CD4-positive, alpha-beta T cell treated with Interleukin-6 for 4 hours (primary cell): ENCODE results near the gene SH3PXD2A.
"Not testable (repeated sequence)": the region's sequence is repeated elsewhere in the genome, so short reads cannot be mapped to it uniquely, and the experiment has no call there.

Experiments used
- DNase-seq: peaks from one replicate; pipeline ENCODE4 v3.0.0-alpha.2; 2020; ENCODE audit warnings: mixed read lengths

SH3PXD2A gene

DNA sequence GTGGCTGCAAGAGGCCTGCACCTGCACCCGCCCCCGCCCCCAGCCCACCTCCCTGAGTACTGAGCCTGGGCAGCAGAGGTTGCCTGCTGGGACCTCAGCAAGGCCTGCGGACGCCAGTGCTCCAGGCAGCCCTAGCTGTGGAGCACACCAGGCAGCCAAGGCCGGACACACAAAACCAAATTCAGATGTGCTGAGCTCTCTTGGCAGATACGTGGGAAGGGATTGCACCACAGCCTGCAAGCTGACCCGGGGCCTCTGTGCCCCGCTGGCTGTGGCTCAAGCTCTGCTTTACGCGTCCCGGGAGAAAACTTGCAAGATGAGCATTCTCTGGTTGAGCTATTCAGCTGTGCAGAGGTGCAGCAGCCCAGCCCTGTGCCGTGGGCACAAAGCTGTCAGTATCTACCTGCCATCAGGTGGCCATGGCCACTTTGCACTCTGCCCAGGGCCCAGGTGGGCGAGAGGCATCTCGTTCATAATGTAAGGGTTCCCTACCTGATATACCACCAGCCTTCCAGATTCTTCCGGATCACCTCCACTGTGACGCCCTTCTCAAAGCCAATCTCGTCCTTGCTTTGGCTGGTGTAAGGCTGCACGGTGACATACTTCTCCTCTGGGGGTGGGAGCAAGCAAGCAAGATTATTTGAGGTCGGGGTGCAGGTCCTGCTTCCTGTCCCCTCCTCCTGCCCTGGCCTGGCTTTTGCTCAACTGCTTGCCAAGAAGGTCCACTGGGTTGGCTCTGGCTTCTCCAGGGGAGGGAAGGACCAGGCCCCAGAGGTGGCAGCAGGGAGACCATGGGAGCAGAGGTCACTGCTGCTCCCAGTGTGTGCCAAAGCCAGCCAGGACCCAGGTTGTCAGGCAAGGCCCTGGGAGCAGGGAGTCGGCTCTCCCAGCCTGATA, 238.4 kb downstream of the SH3PXD2A start:
- DNase-seq = no peak

DNA sequence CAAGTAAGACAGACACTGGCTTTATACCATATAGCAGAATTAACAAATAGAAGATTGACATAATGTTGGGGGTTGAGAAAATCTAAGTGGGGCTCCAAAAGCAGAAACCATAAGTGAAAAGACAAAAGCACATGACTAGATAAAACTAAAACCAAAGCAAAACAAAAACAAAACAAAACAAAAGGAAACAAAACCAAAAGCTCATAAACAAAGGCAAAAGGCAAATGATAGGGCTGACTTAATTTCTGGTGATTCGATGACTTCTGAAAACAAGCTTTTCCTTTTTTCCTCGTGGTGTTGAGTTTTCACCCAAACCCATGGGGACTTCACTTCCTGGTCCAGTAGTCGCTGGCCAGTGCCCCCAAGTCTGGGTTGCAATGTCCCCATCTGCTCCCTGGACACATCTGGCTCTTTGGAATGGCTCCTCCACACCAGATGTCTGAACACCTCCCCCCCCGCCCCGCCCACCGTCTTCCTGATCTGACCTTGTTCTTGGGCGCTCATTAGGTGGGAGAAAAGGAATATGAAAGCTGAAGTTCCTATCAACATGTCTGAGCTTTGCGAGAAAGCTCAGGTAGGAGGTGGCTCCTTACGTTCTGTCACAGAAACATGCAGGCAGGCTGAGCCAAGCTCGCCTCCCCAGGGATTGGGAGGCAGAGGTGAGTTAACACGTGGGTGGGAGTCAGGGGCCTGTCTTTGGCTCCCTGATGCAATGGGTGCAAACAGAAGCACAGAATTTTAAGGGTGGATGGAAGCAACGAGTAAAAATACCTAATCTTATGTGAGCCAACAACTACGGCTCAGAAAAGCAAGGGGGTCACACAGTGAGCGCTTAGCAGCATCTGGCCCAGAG, 240.8 kb downstream of the SH3PXD2A start:
- no peak for DNase-seq

DNA sequence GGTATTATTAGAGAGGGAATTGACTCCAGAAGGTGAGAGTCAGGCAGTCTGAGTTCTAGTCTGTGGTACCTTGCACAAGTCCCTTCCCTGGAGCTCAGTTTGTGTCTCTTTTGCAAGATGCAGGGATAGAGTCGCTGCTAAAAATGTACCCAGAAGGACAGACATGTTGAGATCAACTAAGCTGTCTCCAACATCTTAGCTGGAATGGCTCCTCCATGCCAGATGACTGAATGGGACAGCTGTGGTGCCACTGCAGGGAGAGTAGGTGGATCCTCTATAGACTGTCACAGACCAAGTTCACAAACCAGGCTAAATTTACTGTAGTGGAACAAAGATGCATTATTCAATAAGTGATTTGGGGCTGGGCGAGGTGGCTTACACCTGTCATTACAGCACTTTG, 241.8 kb downstream of the SH3PXD2A start:
- DNase-seq = no peak

DNA sequence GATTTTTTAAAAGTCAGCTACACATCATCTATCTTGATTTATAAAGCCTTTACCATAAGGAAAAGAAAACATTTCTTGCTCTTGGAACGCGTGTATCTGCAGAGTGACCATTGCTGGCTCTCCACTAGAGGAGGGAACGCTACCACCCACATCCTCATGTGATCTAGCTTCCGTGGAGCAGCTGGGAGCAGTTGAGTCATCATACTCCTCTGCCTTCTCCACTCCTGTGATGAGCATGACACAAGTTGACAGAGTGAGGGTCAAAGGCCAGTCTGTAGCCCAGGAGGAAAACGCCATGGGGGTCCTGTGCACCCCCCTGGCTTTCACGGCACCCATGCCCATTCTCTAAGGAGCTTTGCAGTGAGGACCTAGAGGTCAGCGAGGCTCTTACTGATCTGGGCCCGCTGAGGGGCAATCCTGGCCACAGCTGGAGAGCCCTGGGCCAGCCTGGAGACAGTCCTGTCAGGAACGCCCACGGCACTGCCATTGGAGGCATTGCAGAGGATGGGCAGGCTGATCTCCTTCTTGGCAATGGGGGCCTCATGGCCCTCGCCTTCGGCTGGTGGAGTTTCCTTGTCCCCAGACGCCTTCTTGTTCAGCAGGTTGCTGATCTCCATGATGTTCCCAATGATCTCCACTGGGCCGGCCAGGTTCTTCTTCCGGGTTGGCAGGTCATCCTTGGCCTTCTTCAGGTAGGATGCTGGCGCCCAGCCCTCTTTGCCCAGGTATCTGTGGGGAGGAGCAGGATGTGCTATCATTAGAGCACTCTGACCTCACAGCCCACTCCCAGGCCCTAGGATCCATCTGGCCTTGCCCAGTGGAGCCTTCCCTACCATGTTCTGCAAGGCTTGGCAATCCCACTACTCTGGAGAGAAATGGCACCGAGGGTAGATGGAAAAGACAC, 242.7 kb downstream of the SH3PXD2A start:
- no peak for DNase-seq

DNA sequence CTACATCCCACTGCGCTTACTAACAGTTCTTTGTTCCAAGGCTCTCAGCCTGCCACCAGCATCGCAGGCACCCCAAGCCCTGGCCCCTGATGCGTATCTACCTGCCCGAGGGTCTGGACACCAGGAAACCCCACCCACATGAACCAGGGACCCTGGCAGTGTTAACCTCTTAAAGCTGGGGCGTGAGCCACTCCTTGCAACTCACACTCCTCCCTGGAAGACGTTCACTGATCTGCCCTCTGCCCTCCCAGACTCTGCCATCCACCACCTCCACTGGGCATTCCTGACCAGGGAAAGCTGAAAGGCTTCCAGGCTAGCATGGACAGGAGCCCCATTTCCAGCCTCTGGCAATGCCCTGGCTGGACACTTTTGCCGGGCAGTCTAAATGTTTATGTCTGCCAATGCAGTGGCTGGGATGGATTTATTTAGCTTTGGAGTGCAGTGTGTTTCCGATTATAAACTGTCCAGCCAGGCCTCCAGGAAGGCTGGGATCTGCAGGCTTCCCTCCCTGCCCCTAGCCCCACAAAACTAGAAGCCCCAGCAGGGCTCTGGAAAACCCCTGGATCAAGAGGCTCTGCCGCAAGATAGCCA, 244.4 kb downstream of the SH3PXD2A start:
- no peak for DNase-seq

DNA sequence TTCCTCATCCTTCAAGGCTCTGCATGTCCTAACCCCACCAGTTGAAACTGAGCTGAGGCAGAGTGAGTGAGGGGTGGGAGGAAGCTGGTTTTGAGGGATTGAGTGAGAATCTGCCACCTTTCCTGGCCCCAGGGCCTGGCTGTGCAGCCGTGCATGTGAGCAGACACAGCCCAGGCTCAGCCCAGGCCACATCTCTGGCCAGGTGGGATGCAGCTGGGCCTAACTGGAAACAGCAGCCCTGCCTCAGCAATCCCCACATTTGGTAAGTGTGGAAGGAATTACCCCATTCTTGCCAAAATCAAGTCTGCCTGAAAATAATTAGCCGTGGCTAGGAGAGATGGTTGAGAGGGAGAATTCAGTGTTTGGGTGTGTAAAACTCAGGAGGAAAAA, 245.3 kb downstream of the SH3PXD2A start:
- no peak for DNase-seq

DNA sequence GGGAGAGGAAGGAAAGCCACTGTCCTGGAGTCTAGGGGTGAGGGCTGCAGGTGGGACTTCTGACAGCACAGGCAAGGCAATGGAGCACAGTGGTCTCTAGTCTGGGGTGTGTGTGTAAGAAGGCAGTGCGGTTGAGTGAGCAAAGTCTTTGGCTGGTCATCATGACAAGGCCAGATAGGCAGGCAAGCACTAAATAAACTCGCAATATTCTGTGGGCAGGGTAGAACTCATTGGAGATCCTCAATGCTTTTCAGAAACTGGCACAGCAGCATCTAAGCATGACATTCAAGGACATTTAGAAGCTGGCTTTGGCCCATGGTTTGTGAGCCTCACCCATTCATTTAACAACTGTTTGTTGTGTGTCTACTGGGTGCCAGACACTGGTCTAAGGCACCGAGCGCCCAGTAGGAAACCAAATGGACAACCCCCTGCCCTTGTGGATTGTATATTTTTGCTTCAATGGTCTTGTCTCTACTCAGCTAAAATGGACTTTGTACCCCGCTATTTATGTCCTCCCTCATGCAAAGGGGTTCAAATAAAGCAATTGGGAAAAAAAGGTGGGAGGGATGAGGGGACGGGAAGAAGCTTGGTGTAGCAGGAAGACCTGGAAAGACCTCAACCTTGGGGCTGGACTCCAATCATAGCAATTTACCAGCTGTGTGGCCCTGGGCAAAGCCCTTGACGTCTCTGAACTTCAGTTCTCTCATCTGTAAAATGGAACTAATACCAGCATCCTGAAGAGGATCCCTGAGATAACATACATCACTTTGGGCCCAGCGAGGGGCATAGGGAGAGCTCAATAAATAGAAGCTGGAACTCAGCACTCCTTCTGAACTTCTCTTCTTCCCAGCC, 245.9 kb downstream of the SH3PXD2A start:
- DNase-seq = no peak

DNA sequence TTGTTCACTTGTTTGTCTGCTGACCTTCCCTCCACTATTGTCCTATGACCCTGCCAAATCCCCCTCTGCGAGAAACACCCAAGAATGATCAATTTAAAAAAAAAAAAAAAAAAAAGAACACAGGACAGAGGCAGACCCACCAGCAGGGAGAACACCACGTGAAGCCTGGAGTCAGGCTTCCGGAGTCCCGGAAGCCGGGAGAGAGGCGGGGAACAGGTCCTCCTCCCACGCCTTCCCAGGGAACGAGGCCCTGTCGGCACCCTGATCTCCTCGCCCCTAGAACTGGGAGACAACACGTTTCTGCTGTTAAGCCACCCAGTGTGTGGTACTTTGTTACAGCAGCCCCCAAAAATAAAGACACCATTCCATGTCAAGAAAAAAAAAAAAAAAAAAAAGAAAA, 247.3 kb downstream of the SH3PXD2A start:
- not testable (repeated sequence) for DNase-seq

DNA sequence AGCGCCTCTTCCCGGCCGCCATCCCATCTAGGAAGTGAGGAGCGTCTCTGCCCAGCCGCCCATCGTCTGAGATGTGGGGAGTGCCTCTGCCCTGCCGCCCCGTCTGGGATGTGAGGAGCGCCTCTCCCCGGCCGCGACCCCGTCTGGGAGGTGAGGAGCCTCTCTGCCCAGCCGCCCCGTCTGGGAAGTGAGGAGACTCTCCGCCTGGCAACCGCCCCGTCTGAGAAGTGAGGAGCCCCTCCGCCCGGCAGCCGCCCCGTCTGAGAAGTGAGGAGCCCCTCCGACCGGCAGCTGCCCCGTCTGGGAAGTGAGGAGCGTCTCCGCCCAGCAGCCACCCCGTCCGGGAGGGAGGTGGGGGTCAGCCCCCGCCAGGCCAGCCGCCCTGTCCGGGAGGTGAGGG, 248.3 kb downstream of the SH3PXD2A start:
- DNase-seq = not testable (repeated sequence)

DNA sequence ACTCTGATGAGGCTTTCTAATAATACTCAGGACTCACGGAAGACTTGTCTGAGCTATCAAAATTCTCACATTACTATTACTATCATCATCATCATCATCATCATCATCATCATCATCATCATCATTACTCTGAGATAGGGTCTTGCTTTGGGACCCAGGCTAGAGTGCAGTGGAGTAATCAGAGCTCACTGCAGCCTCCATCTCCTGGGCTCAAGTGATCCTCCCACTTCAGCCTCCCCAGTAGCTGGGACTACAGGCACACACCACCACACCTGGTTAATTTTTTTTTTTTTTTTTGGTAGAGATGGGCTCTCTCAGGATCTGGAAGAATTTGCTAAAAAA, 249.3 kb downstream of the SH3PXD2A start:
- not testable (repeated sequence) for DNase-seq

DNA sequence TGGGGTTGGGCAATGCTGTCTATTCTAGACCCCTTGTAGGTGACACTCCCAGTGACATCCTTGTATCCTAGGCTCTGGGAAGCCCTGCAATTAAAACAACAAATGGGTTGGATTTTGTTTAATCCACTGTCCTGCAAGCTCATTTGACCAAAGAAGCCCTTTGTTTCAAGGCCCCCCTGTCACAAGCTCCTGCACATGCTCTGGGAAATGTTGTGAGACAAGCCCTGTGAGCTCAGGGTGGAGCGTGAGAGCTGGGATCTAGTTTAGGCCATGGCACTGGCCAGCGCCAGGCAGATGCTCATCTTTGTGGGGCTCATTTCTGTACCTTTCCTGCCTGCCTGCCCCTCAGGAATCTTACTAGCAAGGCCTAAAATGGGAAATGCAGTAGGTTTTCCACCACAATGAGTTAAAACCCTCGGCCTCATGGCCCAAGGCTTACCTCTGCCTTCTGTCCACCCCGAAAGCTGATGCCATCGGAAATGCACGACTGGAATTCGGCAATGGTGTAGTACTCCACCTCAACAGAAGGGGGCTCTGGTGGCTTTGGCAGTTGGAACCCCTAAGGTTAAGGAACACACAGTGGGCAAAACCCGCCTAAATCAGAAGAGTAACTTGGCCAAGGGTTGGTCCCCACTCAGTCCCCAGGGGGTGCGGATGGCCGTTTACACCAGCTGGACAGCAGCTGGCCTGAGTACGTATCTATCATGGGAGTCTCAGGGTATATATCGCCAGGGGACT, 249.8 kb downstream of the SH3PXD2A start:
- peak; percentile 56 for DNase-seq

DNA sequence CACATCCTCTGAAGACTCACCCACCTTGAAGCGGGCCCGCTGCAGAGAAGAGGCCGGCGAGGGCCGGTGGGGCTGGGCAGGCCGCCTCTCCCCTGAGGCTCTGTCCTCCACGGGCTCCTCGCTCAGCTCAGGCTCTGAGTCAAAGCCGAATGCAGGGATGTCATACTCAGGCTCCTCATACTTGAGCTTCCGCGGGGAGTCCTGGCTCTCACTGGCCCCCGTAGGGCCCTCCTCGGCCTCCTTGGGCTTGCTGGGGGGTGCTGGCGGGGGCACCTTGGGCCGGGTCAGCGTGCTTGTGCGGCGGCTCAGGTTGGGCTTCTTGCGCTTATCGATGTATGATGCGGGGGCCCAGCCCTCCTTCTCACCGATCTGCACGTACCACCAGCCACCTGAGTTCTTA, 252.0 kb downstream of the SH3PXD2A start:
- no peak for DNase-seq

DNA sequence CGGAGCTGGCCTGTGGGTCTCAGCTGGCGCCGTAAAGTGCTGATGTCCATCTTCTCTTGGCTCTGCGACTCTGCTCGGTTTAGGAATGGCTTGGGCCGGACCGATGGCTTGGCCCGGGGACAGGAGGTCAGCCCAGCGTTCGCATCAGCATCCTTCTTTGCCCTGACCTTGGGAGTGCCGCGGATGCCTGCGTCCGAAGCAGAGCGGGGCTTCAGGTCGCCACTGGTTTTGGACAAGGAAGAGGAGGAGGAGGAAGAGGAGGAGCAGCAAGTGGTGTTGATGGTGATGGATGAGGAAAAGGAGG, 252.6 kb downstream of the SH3PXD2A start:
- no peak for DNase-seq

DNA sequence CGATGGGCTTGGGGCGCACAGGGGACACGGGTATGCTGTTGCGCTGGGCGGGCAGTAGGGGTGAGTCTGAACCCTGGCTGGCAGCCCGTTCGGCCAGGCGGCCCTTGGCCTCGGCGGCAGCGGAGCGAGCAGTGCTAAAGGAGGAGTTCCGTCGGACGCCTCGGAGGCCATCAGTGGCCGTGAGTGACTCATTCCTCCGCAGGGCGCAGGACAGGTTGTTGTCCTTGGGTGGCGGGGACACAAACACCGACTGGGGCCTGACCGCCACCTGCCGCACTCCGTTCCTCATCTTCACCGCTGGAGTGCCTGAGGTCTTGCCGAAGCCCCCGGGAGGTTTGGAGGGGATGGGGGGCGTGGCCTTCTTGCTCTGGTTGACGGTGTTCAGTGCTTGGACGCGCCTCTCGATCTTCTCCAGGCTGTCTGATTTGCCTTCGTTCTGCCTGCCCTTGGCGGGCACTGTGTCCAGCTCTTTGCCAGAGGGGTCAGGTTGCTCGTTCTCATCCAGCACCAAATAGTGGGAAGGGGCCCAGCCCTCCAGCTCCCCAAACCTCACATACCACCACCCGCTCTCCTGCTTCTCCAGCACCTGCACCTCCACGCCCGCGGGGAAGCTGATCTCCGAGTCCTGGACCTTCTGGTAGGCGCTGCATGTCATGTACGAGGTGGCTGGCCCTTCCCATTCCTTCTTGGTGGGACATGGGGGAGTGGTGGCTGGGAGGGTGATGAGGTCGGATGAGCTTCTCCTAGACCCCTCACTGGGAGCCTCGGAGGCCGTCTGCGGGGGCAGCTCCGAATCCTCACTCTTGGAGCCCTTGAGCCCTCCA, 253.1 kb downstream of the SH3PXD2A start:
- DNase-seq = no peak

DNA sequence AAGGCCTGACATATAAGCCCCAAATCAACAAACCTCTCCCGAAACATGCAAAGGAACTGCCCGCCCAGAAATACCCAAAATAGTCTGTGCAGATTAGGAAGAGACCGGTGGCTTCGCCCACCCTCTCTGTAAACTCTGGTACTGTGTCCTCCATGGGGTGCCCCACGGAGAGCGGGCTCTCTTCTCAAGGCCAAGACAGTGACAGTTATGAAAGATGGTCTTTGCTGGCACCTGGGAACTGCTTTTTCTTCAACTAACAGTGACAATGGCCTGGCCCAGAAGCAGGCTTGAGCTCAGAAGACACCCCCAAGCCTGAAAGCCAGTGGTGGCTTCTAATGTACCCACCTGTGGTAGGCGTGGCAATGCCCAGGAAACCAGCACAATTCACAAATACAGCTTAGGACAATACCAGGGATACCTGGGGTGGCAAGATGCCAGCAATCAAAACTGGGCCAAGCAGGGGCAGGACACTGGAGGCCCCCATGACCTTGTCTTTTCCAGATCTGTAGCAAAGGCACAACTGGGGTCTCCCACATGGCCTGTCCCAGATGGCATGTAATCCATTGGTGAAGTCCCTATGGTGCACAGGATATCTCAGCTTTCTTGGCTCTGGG, 254.3 kb downstream of the SH3PXD2A start:
- DNase-seq = no peak

DNA sequence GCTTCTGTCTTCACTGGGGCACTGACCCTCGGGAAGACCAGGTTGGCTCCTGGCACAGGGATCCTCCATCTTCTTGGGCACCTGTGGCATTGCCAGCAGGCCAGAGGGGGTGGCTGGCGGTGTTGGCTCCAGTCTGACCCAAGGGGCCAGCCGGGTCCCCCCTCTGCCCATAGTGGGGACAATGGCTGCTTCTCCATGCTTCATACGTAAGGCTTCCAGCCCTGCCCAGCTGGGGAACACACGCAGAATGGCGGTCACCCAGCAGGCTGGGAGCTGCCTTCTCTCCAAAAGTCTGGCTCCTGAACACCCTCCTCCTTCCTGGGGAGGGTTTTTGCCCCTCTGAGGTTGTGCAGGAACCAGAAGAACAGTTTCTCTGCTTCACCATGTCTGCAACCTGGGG, 255.1 kb downstream of the SH3PXD2A start:
- no peak for DNase-seq

DNA sequence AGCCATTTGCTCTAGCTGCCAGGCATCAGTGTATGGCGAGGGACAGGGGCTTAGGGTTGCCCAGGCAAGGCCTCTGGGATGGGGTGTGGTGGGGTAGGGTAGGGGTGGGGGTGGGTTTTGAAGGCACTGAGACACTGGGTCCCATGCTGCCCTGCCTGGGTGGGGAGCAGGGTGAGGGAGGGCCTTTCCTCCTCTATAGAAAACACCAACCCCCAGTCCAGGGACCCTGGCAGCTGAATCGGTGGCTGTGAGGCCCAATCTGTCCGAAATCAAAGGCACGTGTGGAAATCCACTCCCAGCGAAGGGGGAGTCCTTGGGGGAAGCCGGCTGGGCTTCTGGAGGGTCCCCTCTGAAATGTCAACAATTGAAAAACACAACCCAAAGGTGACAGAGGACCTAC, 255.5 kb downstream of the SH3PXD2A start:
- no peak for DNase-seq

DNA sequence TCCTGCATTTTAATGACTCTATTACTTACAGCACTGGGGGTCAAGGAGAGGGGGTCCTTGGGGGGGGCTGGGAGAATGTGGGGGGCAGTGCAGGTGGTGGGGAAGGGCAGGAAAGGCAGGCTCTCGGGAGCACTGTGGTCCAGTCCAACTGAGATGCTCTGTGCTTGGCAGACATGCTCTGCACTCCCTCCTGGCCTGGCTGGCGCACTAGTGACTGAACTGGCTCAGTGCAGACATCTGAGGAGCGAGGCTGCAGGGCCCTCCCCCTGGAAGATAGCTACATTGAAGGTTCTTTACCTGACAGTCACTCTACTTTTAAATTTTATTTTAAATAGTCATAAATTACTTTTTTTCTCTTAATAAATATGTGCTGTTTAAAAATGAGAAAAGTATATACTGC, 256.2 kb downstream of the SH3PXD2A start:
- DNase-seq = no peak

DNA sequence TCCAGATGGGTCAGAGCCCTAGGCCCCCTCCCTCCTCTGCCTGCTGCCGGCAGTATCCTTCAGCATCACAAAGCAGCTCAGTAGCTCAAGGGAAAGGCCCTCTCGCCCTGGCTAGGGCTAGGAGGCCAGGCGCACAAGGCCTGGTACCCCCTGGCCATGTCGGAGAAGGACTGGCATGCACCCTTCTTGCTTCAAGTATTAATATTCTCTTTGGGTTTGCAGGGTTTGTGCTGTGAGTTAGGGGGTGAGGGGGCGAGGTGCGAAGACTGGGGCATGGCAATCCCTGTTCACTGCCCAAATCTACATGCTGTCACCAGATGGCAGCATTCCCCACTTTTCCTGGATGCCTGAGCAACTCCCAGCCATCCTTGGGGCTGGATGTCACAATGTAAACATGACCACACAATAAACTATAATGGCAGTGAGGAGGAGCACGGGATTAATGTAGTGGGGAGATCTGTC, 256.7 kb downstream of the SH3PXD2A start:
- peak; percentile 29 for DNase-seq

DNA sequence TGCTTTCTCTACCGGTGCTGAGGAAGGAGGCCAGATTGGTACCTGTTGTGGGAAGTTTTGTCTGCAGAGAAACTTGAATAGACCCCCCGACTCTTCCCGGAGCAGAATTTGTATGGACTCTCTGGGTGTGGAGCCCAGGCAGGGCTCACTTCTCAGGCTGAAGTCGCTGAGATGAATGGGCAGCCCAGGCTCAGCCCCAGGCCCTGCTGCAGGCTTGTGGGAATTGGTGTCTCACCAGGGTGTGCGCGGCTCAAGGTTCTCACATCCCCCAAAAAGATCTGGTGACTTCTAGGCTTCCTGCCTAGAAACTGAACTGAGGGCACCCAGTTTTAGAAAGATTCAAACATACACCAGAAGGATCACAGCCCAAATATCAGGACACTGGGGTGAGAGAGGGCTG, 258.4 kb downstream of the SH3PXD2A start:
- DNase-seq = no peak
